GM12878 (cell line): ENCODE measurements around the gene HDAC5. TPM values are rescaled to one million over a fixed set of nuclear protein-coding genes. Genes with fewer than 3 reads are reported as not detected.

Experiments
- ATAC-seq: fragments of 200-7000 bp; cut with Tn5 transposase; 3 replicates; pipeline ENCODE4 v1.9.1; 2020; ENCODE audit warnings: mild to moderate bottlenecking, moderate library complexity
- BruUV-seq: library from RNA; stranded (reverse); fragments of 400-500 nt; replicated peaks from 2 replicates; lab custom pipeline; 2021; lab: Mats Ljungman, UMichigan
- CTCF ChIA-PET: fragments of 300-600 bp; sonication (Branson Sonifier 250); formaldehyde crosslinking; extraction: SDS; loops from one replicate; lab custom pipeline; 2021; ENCODE audit warnings: inconsistent platforms; lab: Yijun Ruan, JAX
- POLR2A ChIA-PET: fragments of 350-600 bp; formaldehyde crosslinking; extraction: SDS; loops from one replicate; lab custom pipeline; 2021; ENCODE audit warnings: inconsistent platforms; lab: Charles Lee
- RAD21 ChIA-PET: fragments of 300-600 bp; sonication (Branson Sonifier 250); formaldehyde crosslinking; loops from one replicate; lab custom pipeline; 2023; ENCODE audit warnings: antibody characterized with exemption; ENCODE audit not compliant: unreplicated experiment; lab: Charles Lee
- SMC1A ChIA-PET: fragments of 300-600 bp; sonication (Branson Sonifier 250); formaldehyde crosslinking; loops from one replicate; lab custom pipeline; 2023; ENCODE audit not compliant: unreplicated experiment, uncharacterized antibody; lab: Charles Lee
- DNase-seq: peaks from one replicate; pipeline ENCODE4 v3.0.0-alpha.2; 2011; ENCODE audit warnings: low read depth, low spot score
- FAIRE-seq: peaks from 3 replicates; lab custom pipeline; 2011; peaks lifted over from hg19 to GRCh38; lab: Jason Lieb, UNC
- H2AFZ ChIP-seq: 2 replicates; pipeline ENCODE4 v1.6.0; 2011; ENCODE audit warnings: low read depth, low read length, control low read depth; ENCODE audit not compliant: control insufficient read depth
- H3K27ac ChIP-seq: 2 replicates; pipeline ENCODE4 v1.5.1; 2011; ENCODE audit warnings: control low read depth; ENCODE audit not compliant: control insufficient read depth, insufficient read depth
- H3K27me3 ChIP-seq, 2 experiments: replicated peaks in 1 of 2; 2 replicates each; pipeline versions ENCODE4 v1.6.0 to v1.6.1; 2011; ENCODE audit warnings: low read length in 1 of 2; ENCODE audit not compliant: control insufficient read depth in 2 of 2, insufficient read depth in 2 of 2
- H3K36me3 ChIP-seq, 2 experiments: 2 replicates each; pipeline ENCODE4 v1.5.1; 2011; ENCODE audit warnings: low read length in 1 of 2; ENCODE audit not compliant: control insufficient read depth in 2 of 2, insufficient read depth in 2 of 2
- H3K4me1 ChIP-seq: 2 replicates; pipeline ENCODE4 v1.6.1; 2011; ENCODE audit warnings: mild to moderate bottlenecking, low read length, moderate library complexity, mixed read lengths; ENCODE audit not compliant: control insufficient read depth, insufficient read depth
- H3K4me2 ChIP-seq: 2 replicates; pipeline ENCODE4 v1.6.0; 2011; ENCODE audit warnings: control low read depth; ENCODE audit not compliant: control insufficient read depth, insufficient read depth
- H3K4me3 ChIP-seq: fragments of 200-600 bp; sonication (generic); 2 replicates; pipeline ENCODE4 v1.5.1; 2016
- H3K79me2 ChIP-seq: 2 replicates; pipeline ENCODE4 v1.6.0; 2011; ENCODE audit warnings: low read length; ENCODE audit not compliant: control insufficient read depth, insufficient read depth
- H3K9ac ChIP-seq: 2 replicates; pipeline ENCODE4 v1.8.0; 2011; ENCODE audit warnings: low read length, control low read depth, mixed read lengths; ENCODE audit not compliant: control insufficient read depth, insufficient read depth
- H3K9me3 ChIP-seq: replicated peaks from 3 replicates; pipeline ENCODE4 v1.5.1; 2011; ENCODE audit warnings: mild to moderate bottlenecking, low read length; ENCODE audit not compliant: control insufficient read depth, insufficient read depth
- H4K20me1 ChIP-seq: 2 replicates; pipeline ENCODE4 v1.6.0; 2011; ENCODE audit not compliant: control insufficient read depth, insufficient read depth
- CREB1 ChIP-seq: IDR thresholded peaks from 2 replicates; pipeline ENCODE4 v1.6.1; 2012; ENCODE audit warnings: low read depth, mild to moderate bottlenecking, inconsistent platforms
- DPF2 ChIP-seq: fragments of 450-650 bp; IDR thresholded peaks from 2 replicates; pipeline ENCODE4 v1.6.1; 2017; ENCODE audit warnings: mild to moderate bottlenecking
- IKZF2 ChIP-seq, 2 experiments: fragments of 450-650 bp; IDR thresholded peaks; 2 replicates each; pipeline ENCODE4 v1.6.1; 2017; ENCODE audit warnings: mild to moderate bottlenecking in 2 of 2, moderate library complexity in 2 of 2
- POLR2AphosphoS2 ChIP-seq: IDR thresholded peaks from 2 replicates; pipeline ENCODE4 v1.6.1; 2011; ENCODE audit warnings: low read depth, mild to moderate bottlenecking, low read length, improper control_type of control experiment, moderate library complexity
- SIN3A ChIP-seq: IDR thresholded peaks from 2 replicates; pipeline ENCODE4 v1.6.1; 2012; ENCODE audit warnings: low read depth, low read length, improper control_type of control experiment
- SMAD1 ChIP-seq: fragments of 450-650 bp; IDR thresholded peaks from 2 replicates; pipeline ENCODE4 v1.6.1; 2018; ENCODE audit warnings: mild to moderate bottlenecking, low read depth; ENCODE audit not compliant: partially characterized antibody
- STAT3 ChIP-seq: IDR thresholded peaks from 2 replicates; pipeline ENCODE4 v1.6.1; 2011; ENCODE audit warnings: low read depth, low read length, improper control_type of control experiment
- ZNF274 ChIP-seq: IDR thresholded peaks from one replicate; pipeline ENCODE4 v1.8.0; 2011; ENCODE audit not compliant: insufficient read length, insufficient read depth
- WGBS: methylation state at CpG from one replicate; pipeline ENCODE4 v1.1.6; 2016; ENCODE audit warnings: low lambda C conversion rate; ENCODE audit not compliant: insufficient replicate concordance, insufficient coverage; ENCODE audit errors: missing lambda C conversion rate; 5-methylcytosine and 5-hydroxymethylcytosine counted together
- in situ Hi-C: fragments of 300-500 bp; cut with MboI; formaldehyde crosslinking; loops from 9 replicates; pipeline ENCODE4 v1.14.3; 2018; ENCODE audit warnings: mixed read lengths
- intact Hi-C: fragments of 100-400 bp; cut with micrococcal nuclease; formaldehyde crosslinking; loops from one replicate; pipeline ENCODE4 v1.14.2; 2022; ENCODE audit not compliant: unreplicated experiment
- polyA plus RNA-seq, 11 experiments: library from polyadenylated mRNA; depleted of rRNA in 4 of 11; unstranded in 6 of 11; stranded (reverse) in 5 of 11; fragments of >200 nt; fragmentation: Nextera tagmentation in 4 of 11; fragmentation: Illumina TruSeq in 1 of 11; extraction: Ambion mirVana in 4 of 11; extraction: Trizol in 1 of 11; gene quantifications; 1 replicate in 1 of 11; 2 replicates in 10 of 11; pipeline versions ENCODE4 v1.2.1 to v1.2.3, GENCODE V29; 2011 to 2016; ENCODE audit warnings: inconsistent platforms in 2 of 11, missing spikeins in 2 of 11, low read depth in 1 of 11
- total RNA-seq, 4 experiments: library from RNA; depleted of rRNA in 3 of 4; stranded (reverse); fragments of >200 nt in 3 of 4; fragmentation: Illumina TruSeq in 1 of 4; extraction: Trizol in 1 of 4; gene quantifications; 2 replicates each; pipeline versions ENCODE4 v1.2.1 to v1.2.3, GENCODE V29; 2013 to 2021
- TF ChIP-seq, protein P1 (sequence below): IDR thresholded peaks from 2 replicates; pipeline ENCODE4 v1.6.1; 2012; ENCODE audit warnings: low read depth, low read length, improper control_type of control experiment
- TF ChIP-seq, protein P2 (sequence below): fragments of 450-650 bp; IDR thresholded peaks from 2 replicates; pipeline ENCODE4 v1.6.1; 2017; ENCODE audit warnings: antibody characterized with exemption, mild to moderate bottlenecking, moderate library complexity
- TF ChIP-seq, protein P3 (sequence below): fragments of 450-650 bp; IDR thresholded peaks from 2 replicates; pipeline ENCODE4 v1.6.1; 2018; ENCODE audit warnings: mild to moderate bottlenecking, low read depth, moderate library complexity; ENCODE audit not compliant: partially characterized antibody
- TF ChIP-seq, protein P4 (sequence below): IDR thresholded peaks from 2 replicates; pipeline ENCODE4 v1.6.1; 2011; ENCODE audit warnings: borderline replicate concordance, low read depth, mild to moderate bottlenecking, moderate library complexity, low read length; ENCODE audit not compliant: insufficient read depth, poor library complexity, severe bottlenecking
- TF ChIP-seq, protein P5 (sequence below): IDR thresholded peaks from 2 replicates; pipeline ENCODE4 v1.6.1; 2012; ENCODE audit warnings: low read depth, low read length, improper control_type of control experiment
- TF ChIP-seq, protein P6 (sequence below): IDR thresholded peaks from 2 replicates; pipeline ENCODE4 v1.6.1; 2012; ENCODE audit warnings: low read length, inconsistent platforms

Gene HDAC5
- total and polyA plus RNA-seq, 10 of the 15 experiments (the other 5 are each of a cell fraction or from before 2014, with no cell fraction given), result 1.1 to 58.0 (median 27.3) TPM

DNA sequence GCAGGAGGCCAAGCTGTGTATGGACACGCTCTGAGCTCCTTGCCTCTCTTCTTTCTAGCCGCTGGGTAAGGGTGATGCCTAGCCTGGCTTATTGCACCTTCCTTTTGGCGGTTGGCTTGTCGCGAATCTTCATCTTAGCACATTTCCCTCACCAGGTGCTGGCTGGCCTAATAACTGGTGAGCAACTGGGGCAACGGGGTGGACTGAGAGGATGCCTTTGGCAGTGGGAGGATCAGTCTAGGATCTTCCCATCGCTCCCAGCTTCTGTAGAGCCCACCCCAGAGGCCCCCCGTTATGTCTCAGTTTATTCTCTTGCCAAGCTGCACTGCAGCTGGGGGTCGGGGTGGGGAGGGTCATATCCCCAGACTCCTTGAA lies 48.5 kb downstream of the HDAC5 start:
- CTCF ChIA-PET, result interaction anchor here (1.0 to 1.4 kb wide), 3 partner anchors 10 to 41 kb away, joined by 3 to 5 read pairs (median 3); no protein-coding TSS in a partner anchor
- H3K9me3 ChIP-seq, result no peaks in the 10 kb centered on the region
- H3K4me3 ChIP-seq, result no peak overlapping the region
- no peaks in the 10 kb centered on the region for H3K27me3 ChIP-seq
- no peak overlapping the region for H3K27ac ChIP-seq
- ATAC-seq, result no peak
- BruUV-seq, result no TSS peak
- intact Hi-C loops (loop anchor here (5.0 kb wide), 1 partner anchor 37 kb away; no protein-coding TSS in a partner anchor), in situ Hi-C loops (no loop called here)
- RAD21 ChIA-PET, result interaction anchor here (0.6 kb wide), 1 partner anchor 131 kb away, joined by 3 read pairs; no protein-coding TSS in a partner anchor
- H3K4me2 ChIP-seq, result no peak overlapping the region
- no peak for FAIRE-seq
- H3K79me2 ChIP-seq, result peaks cover 14% of the 10 kb centered on the region
- 0 out of 2 replicates have a peak, but pooled peaks cover 3% of the 10 kb centered on the region for H3K4me1 ChIP-seq
- no peak for DNase-seq
- H4K20me1 ChIP-seq, result no peaks in the 10 kb centered on the region
- POLR2A ChIA-PET, result interaction anchor here (0.5 kb wide), 1 partner anchor 111 kb away, joined by 5 read pairs; no protein-coding TSS in a partner anchor
- no peak overlapping the region for H2AFZ ChIP-seq
- 87% methylated on average over 9 of the region's 9 CpGs for WGBS
- peaks cover 10% of the 10 kb centered on the region in 2 experiments; a peak in 3 of 4 replicates for H3K36me3 ChIP-seq
- SMC1A ChIA-PET, result no interaction called here
- H3K9ac ChIP-seq, result no peak overlapping the region
- TF ChIP-seq, protein P1, sequence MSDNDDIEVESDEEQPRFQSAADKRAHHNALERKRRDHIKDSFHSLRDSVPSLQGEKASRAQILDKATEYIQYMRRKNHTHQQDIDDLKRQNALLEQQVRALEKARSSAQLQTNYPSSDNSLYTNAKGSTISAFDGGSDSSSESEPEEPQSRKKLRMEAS, result no peak
- no peak for TF ChIP-seq POLR2AphosphoS2
- TF ChIP-seq, protein P2, sequence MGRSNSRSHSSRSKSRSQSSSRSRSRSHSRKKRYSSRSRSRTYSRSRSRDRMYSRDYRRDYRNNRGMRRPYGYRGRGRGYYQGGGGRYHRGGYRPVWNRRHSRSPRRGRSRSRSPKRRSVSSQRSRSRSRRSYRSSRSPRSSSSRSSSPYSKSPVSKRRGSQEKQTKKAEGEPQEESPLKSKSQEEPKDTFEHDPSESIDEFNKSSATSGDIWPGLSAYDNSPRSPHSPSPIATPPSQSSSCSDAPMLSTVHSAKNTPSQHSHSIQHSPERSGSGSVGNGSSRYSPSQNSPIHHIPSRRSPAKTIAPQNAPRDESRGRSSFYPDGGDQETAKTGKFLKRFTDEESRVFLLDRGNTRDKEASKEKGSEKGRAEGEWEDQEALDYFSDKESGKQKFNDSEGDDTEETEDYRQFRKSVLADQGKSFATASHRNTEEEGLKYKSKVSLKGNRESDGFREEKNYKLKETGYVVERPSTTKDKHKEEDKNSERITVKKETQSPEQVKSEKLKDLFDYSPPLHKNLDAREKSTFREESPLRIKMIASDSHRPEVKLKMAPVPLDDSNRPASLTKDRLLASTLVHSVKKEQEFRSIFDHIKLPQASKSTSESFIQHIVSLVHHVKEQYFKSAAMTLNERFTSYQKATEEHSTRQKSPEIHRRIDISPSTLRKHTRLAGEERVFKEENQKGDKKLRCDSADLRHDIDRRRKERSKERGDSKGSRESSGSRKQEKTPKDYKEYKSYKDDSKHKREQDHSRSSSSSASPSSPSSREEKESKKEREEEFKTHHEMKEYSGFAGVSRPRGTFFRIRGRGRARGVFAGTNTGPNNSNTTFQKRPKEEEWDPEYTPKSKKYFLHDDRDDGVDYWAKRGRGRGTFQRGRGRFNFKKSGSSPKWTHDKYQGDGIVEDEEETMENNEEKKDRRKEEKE, result no peak
- no peak for TF ChIP-seq SMAD1
- no peak for TF ChIP-seq ZNF274
- TF ChIP-seq, protein P3, sequence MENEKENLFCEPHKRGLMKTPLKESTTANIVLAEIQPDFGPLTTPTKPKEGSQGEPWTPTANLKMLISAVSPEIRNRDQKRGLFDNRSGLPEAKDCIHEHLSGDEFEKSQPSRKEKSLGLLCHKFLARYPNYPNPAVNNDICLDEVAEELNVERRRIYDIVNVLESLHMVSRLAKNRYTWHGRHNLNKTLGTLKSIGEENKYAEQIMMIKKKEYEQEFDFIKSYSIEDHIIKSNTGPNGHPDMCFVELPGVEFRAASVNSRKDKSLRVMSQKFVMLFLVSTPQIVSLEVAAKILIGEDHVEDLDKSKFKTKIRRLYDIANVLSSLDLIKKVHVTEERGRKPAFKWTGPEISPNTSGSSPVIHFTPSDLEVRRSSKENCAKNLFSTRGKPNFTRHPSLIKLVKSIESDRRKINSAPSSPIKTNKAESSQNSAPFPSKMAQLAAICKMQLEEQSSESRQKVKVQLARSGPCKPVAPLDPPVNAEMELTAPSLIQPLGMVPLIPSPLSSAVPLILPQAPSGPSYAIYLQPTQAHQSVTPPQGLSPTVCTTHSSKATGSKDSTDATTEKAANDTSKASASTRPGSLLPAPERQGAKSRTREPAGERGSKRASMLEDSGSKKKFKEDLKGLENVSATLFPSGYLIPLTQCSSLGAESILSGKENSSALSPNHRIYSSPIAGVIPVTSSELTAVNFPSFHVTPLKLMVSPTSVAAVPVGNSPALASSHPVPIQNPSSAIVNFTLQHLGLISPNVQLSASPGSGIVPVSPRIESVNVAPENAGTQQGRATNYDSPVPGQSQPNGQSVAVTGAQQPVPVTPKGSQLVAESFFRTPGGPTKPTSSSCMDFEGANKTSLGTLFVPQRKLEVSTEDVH, result no peak
- TF ChIP-seq, protein P4, sequence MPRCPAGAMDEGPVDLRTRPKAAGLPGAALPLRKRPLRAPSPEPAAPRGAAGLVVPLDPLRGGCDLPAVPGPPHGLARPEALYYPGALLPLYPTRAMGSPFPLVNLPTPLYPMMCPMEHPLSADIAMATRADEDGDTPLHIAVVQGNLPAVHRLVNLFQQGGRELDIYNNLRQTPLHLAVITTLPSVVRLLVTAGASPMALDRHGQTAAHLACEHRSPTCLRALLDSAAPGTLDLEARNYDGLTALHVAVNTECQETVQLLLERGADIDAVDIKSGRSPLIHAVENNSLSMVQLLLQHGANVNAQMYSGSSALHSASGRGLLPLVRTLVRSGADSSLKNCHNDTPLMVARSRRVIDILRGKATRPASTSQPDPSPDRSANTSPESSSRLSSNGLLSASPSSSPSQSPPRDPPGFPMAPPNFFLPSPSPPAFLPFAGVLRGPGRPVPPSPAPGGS, result no peak
- TF ChIP-seq SIN3A, result no peak
- TF ChIP-seq, protein P5, sequence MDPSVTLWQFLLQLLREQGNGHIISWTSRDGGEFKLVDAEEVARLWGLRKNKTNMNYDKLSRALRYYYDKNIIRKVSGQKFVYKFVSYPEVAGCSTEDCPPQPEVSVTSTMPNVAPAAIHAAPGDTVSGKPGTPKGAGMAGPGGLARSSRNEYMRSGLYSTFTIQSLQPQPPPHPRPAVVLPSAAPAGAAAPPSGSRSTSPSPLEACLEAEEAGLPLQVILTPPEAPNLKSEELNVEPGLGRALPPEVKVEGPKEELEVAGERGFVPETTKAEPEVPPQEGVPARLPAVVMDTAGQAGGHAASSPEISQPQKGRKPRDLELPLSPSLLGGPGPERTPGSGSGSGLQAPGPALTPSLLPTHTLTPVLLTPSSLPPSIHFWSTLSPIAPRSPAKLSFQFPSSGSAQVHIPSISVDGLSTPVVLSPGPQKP, result no peak
- TF ChIP-seq, protein P6, sequence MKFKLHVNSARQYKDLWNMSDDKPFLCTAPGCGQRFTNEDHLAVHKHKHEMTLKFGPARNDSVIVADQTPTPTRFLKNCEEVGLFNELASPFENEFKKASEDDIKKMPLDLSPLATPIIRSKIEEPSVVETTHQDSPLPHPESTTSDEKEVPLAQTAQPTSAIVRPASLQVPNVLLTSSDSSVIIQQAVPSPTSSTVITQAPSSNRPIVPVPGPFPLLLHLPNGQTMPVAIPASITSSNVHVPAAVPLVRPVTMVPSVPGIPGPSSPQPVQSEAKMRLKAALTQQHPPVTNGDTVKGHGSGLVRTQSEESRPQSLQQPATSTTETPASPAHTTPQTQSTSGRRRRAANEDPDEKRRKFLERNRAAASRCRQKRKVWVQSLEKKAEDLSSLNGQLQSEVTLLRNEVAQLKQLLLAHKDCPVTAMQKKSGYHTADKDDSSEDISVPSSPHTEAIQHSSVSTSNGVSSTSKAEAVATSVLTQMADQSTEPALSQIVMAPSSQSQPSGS, result no peak
- no peak for TF ChIP-seq STAT3
- no peak for TF ChIP-seq CREB1
- no peak for TF ChIP-seq DPF2
- TF ChIP-seq IKZF2 (IDR thresholded peaks at IDR 0.05), result no peak
